SH-SY5Y (cell line): ENCODE measurements around the gene SPSB4.

Source experiments
- GATA2 ChIP-seq: IDR thresholded peaks from 2 replicates; pipeline ENCODE4 v1.6.1; 2011; ENCODE audit warnings: mild to moderate bottlenecking, low read depth, low read length
- GATA3 ChIP-seq: IDR thresholded peaks from 2 replicates; pipeline ENCODE4 v1.6.1; 2011; ENCODE audit warnings: low read depth, mild to moderate bottlenecking, low read length, moderate library complexity

DNA sequence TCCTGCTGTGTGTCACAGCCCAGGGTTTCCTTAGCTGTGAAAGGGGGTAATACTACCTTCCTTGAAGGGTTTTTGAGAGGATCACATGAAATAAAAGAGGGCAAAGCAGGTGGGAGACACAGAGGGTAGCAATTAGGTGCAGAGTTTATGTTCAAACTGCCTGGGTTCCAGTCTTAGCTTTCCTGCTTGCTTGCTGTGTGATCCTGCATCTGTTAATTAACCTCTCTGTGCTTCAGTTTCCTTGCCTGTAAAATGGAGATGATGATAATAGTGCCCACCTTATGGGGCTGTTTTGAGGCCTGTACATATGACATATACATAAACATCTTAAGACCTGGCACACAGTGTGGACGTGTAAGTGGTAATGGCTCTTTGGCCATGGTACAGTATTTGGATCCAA is 35.0 kb downstream of the SPSB4 start:
- no peak for TF ChIP-seq GATA2
- no peak for TF ChIP-seq GATA3
